Testis (tissue), 2 donors: ENCODE measurements around the gene MRPL37.

Source experiments
- CTCF ChIP-seq, 3 experiments: fragments of 450-650 bp in 2 of 3; fragments of 200-600 bp in 1 of 3; sonication (generic) in 1 of 3; IDR thresholded peaks; one replicate each; pipeline ENCODE4 v1.5.1; 2016 to 2019; ENCODE audit warnings: antibody characterized with exemption in 3 of 3, mild to moderate bottlenecking in 2 of 3, moderate library complexity in 1 of 3
- POLR2A ChIP-seq: fragments of 450-650 bp; IDR thresholded peaks from one replicate; pipeline ENCODE4 v1.6.1; 2017; ENCODE audit warnings: antibody characterized with exemption, mild to moderate bottlenecking, moderate library complexity

- TF ChIP-seq CTCF (IDR thresholded peaks at IDR 0.05) (no peak), POLR2A (no peak)
These were observed 27.1 kb upstream of the MRPL37 start for GRCh38 chr1:54172614-54173599.
